Measurements from ENCODE around the gene TSPAN9. TPM values are rescaled to one million over a fixed set of nuclear protein-coding genes. Genes with fewer than 3 reads are reported as not detected.

TSPAN9 gene
- total RNA-seq, 2 donors from 2014 or later = 39.5 to 50.2 TPM

- H3K27me3 ChIP-seq (replicated peaks; ENCODE audit: insufficient read depth) = no peaks in the 10 kb centered on the region
- ATAC-seq (ENCODE audit: insufficient number of reproducible peaks, low FRiP score, low read depth) = no peak
- H3K4me1 ChIP-seq (ENCODE audit: control insufficient read depth in 1 of 2, low read depth in 2 of 2) = peaks cover 6 to 14% of the 10 kb centered on the region in 2 donors
Observed at GRCh38 chr12:3303410-3304136, 226.4 kb downstream of the TSPAN9 start.

GRCh38 chr12:3304436-3305165 lies 227.4 kb downstream of the TSPAN9 start:
- no peak for DNase-seq (ENCODE audit: low spot score)
- ATAC-seq (ENCODE audit: insufficient number of reproducible peaks, low FRiP score, low read depth) = no peak
- Histone ChIP-seq H3K4me1 (ENCODE audit: control insufficient read depth in 1 of 2, low read depth in 2 of 2) (peaks cover 6 to 14% of the 10 kb centered on the region in 2 donors), H3K4me3 (no peak overlapping the region), H3K27ac (no peak overlapping the region), H3K27me3 (replicated peaks; ENCODE audit: insufficient read depth) (no peaks in the 10 kb centered on the region), H3K36me3 (no peaks in the 10 kb centered on the region), H3K9me3 (no peaks in the 10 kb centered on the region)
- no peak for TF ChIP-seq CTCF (IDR thresholded peaks at IDR 0.05)

More at GRCh38 chr12:3303410-3304136, 226.4 kb downstream of the TSPAN9 start:
- no peak overlapping the region for H3K27ac ChIP-seq
- no peaks in the 10 kb centered on the region for H3K36me3 ChIP-seq
- no peak for DNase-seq (ENCODE audit: low spot score)
- H3K4me3 ChIP-seq = no peak overlapping the region
- TF ChIP-seq CTCF (IDR thresholded peaks at IDR 0.05) = no peak
- no peaks in the 10 kb centered on the region for H3K9me3 ChIP-seq

- H3K27me3 ChIP-seq (replicated peaks; ENCODE audit: insufficient read depth) = no peaks in the 10 kb centered on the region
- ATAC-seq (ENCODE audit: insufficient number of reproducible peaks, low FRiP score, low read depth) (no peak), DNase-seq (ENCODE audit: low spot score) (no peak)
- H3K36me3 ChIP-seq = no peaks in the 10 kb centered on the region
- no peaks in the 10 kb centered on the region for H3K9me3 ChIP-seq
- no peak overlapping the region for H3K4me3 ChIP-seq
- no peak for TF ChIP-seq CTCF (IDR thresholded peaks at IDR 0.05)
- peaks cover 4 to 5% of the 10 kb centered on the region in 2 donors for H3K4me1 ChIP-seq (ENCODE audit: control insufficient read depth in 1 of 2, low read depth in 2 of 2)
- H3K27ac ChIP-seq = no peak overlapping the region
Observed at GRCh38 chr12:3305464-3305863, 228.3 kb downstream of the TSPAN9 start.

GRCh38 chr12:3305904-3306619 lies 228.9 kb downstream of the TSPAN9 start:
- TF ChIP-seq CTCF (IDR thresholded peaks at IDR 0.05) = no peak
- ATAC-seq (ENCODE audit: insufficient number of reproducible peaks, low FRiP score, low read depth) = no peak
- Histone ChIP-seq H3K36me3 (no peaks in the 10 kb centered on the region), H3K9me3 (no peaks in the 10 kb centered on the region), H3K4me3 (no peak overlapping the region), H3K27ac (no peak overlapping the region), H3K27me3 (replicated peaks; ENCODE audit: insufficient read depth) (no peaks in the 10 kb centered on the region), H3K4me1 (ENCODE audit: control insufficient read depth in 1 of 2, low read depth in 2 of 2) (no peaks in the 10 kb centered on the region)
- no peak for DNase-seq (ENCODE audit: low spot score)

GRCh38 chr12:3307389-3307788 lies 230.2 kb downstream of the TSPAN9 start:
- no peak for TF ChIP-seq CTCF (IDR thresholded peaks at IDR 0.05)
- Histone ChIP-seq H3K4me3 (no peak overlapping the region), H3K9me3 (no peaks in the 10 kb centered on the region), H3K27me3 (replicated peaks; ENCODE audit: insufficient read depth) (no peaks in the 10 kb centered on the region), H3K36me3 (no peaks in the 10 kb centered on the region), H3K4me1 (ENCODE audit: control insufficient read depth in 1 of 2, low read depth in 2 of 2) (no peaks in the 10 kb centered on the region), H3K27ac (no peak overlapping the region)
- no peak for ATAC-seq (ENCODE audit: insufficient number of reproducible peaks, low FRiP score, low read depth)
- DNase-seq (ENCODE audit: low spot score) = no peak

Data from thoracic aorta (tissue), 2 donors.